ACC112 (cell line): ENCODE results near the gene KRT9.
"Not testable (repeated sequence)": the region's sequence is repeated elsewhere in the genome, so short reads cannot be mapped to it uniquely, and the experiment has no call there.

ENCODE experiments used
- H2AFZ ChIP-seq: fragments of 200-600 bp; sonication (generic); one replicate; pipeline ENCODE4 v1.6.0; 2017; ENCODE audit warnings: antibody characterized with exemption, low read length; ENCODE audit not compliant: unreplicated experiment
- H3K27ac ChIP-seq: fragments of 200-600 bp; sonication (generic); 2 replicates; pipeline ENCODE4 v1.5.1; 2014; ENCODE audit warnings: low read depth, mild to moderate bottlenecking, antibody characterized with exemption, low read length, moderate library complexity
- H3K27me3 ChIP-seq: fragments of 200-600 bp; sonication (generic); 2 replicates; pipeline ENCODE4 v1.6.1; 2014; ENCODE audit warnings: mild to moderate bottlenecking, antibody characterized with exemption, low read length, moderate library complexity, mixed read lengths; ENCODE audit not compliant: insufficient read depth
- H3K36me3 ChIP-seq: fragments of 200-600 bp; sonication (generic); 2 replicates; pipeline ENCODE4 v1.6.1; 2016; ENCODE audit warnings: mild to moderate bottlenecking, antibody characterized with exemption, low read length, moderate library complexity, mixed read lengths; ENCODE audit not compliant: insufficient read depth
- H3K4me1 ChIP-seq: fragments of 200-600 bp; sonication (generic); one replicate; pipeline ENCODE4 v1.6.1; 2016; ENCODE audit warnings: low read length, mixed read lengths; ENCODE audit not compliant: insufficient read depth, unreplicated experiment, control insufficient read depth
- H3K4me3 ChIP-seq: fragments of 200-600 bp; sonication (generic); 2 replicates; pipeline ENCODE4 v1.5.1; 2014; ENCODE audit warnings: mild to moderate bottlenecking, low read depth, low read length
- H3K79me2 ChIP-seq: fragments of 200-600 bp; sonication (generic); one replicate; pipeline ENCODE4 v1.6.0; 2016; ENCODE audit warnings: low read length; ENCODE audit not compliant: control insufficient read depth, unreplicated experiment, insufficient read depth

Gene KRT9

DNA sequence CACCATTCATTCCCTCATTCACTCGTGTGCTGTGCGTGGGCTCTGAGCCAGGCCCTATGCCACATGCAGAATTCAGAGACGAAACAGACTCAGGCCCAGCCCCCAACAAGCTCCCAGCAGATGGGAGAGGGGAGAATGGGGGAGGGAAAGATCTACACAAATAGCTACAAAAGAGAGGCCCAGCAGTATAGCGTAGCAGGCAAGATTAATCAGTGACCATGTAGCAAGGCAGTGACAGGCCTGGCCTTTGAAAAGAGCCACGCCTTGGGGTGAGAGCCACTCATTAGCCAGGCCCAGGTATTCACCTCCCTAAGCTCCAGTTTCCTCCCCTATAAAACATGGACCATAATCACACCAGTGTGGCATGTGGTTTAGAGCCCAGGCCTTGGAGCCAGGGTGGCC is 27.4 kb downstream of the KRT9 start:
- H3K4me3 ChIP-seq, result no peak overlapping the region
- H3K79me2 ChIP-seq, result no peaks in the 10 kb centered on the region
- no peak overlapping the region for H3K27ac ChIP-seq
- H3K36me3 ChIP-seq, result no peaks in the 10 kb centered on the region
- peaks cover 17% of the 10 kb centered on the region for H3K4me1 ChIP-seq
- no peak overlapping the region for H2AFZ ChIP-seq
- no peaks in the 10 kb centered on the region for H3K27me3 ChIP-seq

DNA sequence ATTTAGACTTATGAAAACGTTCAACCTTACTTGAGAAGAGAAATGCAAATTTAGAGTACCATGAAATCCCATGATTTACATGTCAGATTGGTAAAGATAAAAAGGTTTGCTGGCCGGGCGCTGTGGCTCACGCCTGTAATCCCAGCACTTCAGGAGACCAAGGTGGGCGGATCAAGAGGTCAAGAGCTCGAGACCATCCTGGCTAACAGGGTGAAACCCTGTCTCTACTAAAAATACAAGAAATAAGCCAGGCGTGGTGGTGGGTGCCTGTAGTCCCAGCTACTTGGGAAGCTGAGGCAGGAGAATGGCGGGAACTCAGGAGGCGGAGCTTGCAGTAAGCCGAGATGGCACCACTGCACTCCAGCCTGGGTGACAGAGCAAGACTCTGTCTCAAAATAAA is 29.1 kb downstream of the KRT9 start:
- not testable (repeated sequence) for H3K27ac ChIP-seq, H2AFZ ChIP-seq, H3K27me3 ChIP-seq, H3K36me3 ChIP-seq, H3K79me2 ChIP-seq, H3K4me3 ChIP-seq
- H3K4me1 ChIP-seq, result peaks cover 18% of the 10 kb centered on the region

DNA sequence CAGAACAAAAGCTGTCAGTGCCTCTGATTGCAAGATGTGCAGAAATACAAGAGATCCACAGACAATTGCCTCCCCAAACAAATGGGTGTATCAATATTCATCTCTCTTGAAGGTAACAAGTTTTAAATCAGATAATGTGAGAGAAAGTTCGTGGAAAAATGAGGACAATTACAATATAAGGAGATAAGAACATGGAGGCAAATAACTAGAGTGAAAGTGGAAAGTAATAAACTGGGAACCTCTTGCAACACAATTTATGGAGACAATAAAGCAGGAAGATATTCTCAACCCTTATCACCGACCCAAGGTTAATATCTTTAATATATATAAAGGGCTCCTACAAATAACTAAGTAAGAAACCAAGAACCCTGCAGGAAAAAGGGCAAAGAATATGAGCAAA is 29.5 kb downstream of the KRT9 start:
- no peak overlapping the region for H3K27ac ChIP-seq
- H3K36me3 ChIP-seq, result no peaks in the 10 kb centered on the region
- H3K4me1 ChIP-seq, result peaks cover 19% of the 10 kb centered on the region
- no peak overlapping the region for H2AFZ ChIP-seq
- H3K79me2 ChIP-seq, result no peaks in the 10 kb centered on the region
- no peak overlapping the region for H3K4me3 ChIP-seq
- H3K27me3 ChIP-seq, result no peaks in the 10 kb centered on the region

GRCh38 chr17:41540921-41541625 is 30.8 kb downstream of the KRT9 start:
- H3K4me3 ChIP-seq, result no peak overlapping the region
- H2AFZ ChIP-seq, result no peak overlapping the region
- H3K36me3 ChIP-seq, result no peaks in the 10 kb centered on the region
- H3K27ac ChIP-seq, result no peak overlapping the region
- H3K79me2 ChIP-seq, result no peaks in the 10 kb centered on the region
- peaks cover 19% of the 10 kb centered on the region for H3K4me1 ChIP-seq
- H3K27me3 ChIP-seq, result no peaks in the 10 kb centered on the region

GRCh38 chr17:41539979-41540701 is 31.7 kb downstream of the KRT9 start:
- H3K4me3 ChIP-seq, result no peak overlapping the region
- no peaks in the 10 kb centered on the region for H3K36me3 ChIP-seq
- H2AFZ ChIP-seq, result no peak overlapping the region
- no peak overlapping the region for H3K27ac ChIP-seq
- H3K27me3 ChIP-seq, result no peaks in the 10 kb centered on the region
- no peaks in the 10 kb centered on the region for H3K79me2 ChIP-seq
- peaks cover 19% of the 10 kb centered on the region for H3K4me1 ChIP-seq

DNA sequence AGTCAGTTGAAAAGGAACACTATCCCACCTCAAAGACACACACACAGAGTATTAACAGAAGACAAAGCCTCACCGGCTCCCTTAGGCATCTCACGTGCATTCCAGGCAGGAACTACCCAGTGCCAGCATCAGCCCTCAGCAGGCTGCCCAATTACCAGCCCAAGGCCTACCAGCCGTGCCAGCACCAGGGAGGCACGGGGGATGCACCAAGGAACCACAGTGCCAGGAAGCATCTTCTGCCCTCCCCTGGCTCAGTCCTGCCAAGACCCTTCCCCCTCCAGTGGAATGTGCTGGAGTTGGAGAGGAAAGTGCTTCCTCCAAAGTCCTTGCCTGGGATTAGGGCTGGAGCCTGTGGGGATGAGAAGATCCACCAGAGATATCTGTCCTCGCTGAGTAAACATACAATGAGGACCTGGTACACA is 32.8 kb downstream of the KRT9 start:
- Histone ChIP-seq H3K4me1 (peaks cover 19% of the 10 kb centered on the region), H2AFZ (no peak overlapping the region), H3K79me2 (no peaks in the 10 kb centered on the region), H3K27ac (no peak overlapping the region), H3K4me3 (no peak overlapping the region), H3K27me3 (no peaks in the 10 kb centered on the region), H3K36me3 (no peaks in the 10 kb centered on the region)

DNA sequence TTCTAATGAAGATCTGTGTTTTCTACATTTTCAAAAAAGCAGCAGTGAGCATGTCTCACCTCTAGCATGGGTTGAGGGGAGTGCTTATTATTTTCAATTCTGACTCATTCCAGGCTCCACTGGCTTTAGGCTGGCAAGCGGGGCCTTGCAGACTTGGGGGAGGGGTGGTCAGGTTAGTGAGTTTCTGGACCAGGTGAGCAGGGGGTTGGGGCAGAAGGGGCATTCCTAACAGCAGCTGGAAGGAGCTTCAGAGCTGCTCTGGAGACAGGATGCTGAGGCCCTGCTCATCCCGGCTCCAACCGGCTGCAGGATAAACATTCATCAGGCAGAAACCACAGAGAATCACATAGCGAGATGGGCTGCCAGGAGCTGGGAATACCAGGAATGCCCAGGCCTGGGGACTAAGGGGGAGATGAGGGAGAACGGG is 33.3 kb downstream of the KRT9 start:
- peaks cover 19% of the 10 kb centered on the region for H3K4me1 ChIP-seq
- H3K4me3 ChIP-seq, result no peak overlapping the region
- no peaks in the 10 kb centered on the region for H3K27me3 ChIP-seq
- H3K79me2 ChIP-seq, result no peaks in the 10 kb centered on the region
- H2AFZ ChIP-seq, result no peak overlapping the region
- no peaks in the 10 kb centered on the region for H3K36me3 ChIP-seq
- no peak overlapping the region for H3K27ac ChIP-seq

DNA sequence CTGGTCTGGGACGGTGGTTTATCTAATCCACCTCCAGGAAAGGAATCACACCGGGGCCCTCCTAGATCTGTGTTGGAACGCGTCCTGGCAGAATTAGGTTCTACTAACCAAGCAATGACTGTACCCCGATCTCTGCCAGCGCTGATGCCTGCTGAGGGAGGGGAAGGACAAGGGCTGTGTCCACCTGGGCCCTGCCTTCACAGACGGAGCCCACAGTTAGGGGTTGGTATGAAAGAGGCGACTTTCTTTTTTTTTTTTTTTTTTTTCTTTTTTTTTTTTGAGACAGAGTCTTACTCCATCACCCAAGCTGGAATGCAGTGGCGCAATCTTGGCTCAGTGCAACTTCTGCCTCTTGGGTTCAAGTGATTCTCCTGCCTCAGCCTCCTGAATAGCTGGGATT is 33.9 kb downstream of the KRT9 start:
- Histone ChIP-seq H3K36me3 (no peaks in the 10 kb centered on the region), H3K27ac (no peak overlapping the region), H3K79me2 (no peaks in the 10 kb centered on the region), H3K4me1 (peaks cover 19% of the 10 kb centered on the region), H3K4me3 (no peak overlapping the region), H3K27me3 (no peaks in the 10 kb centered on the region), H2AFZ (no peak overlapping the region)

DNA sequence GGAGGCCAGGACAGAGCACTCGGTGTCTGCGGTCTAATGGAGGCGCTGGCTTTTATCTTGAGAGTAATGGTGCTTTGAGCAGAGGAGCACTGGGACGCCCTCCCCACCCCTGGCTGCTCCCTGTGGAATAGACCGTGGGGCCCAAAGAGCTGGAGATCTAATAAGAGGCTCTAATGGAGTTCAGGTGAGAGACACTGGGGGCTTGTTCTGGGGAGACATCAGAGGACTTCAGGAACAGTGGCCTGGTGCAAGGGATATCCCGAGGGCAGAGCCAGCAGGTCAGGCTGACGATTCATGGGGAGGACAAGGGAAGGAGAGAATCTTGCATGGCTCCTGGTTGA is 34.3 kb downstream of the KRT9 start:
- Histone ChIP-seq H3K4me3 (no peak overlapping the region), H3K4me1 (peaks cover 19% of the 10 kb centered on the region), H2AFZ (no peak overlapping the region), H3K79me2 (no peaks in the 10 kb centered on the region), H3K27me3 (no peaks in the 10 kb centered on the region), H3K36me3 (no peaks in the 10 kb centered on the region), H3K27ac (no peak overlapping the region)

DNA sequence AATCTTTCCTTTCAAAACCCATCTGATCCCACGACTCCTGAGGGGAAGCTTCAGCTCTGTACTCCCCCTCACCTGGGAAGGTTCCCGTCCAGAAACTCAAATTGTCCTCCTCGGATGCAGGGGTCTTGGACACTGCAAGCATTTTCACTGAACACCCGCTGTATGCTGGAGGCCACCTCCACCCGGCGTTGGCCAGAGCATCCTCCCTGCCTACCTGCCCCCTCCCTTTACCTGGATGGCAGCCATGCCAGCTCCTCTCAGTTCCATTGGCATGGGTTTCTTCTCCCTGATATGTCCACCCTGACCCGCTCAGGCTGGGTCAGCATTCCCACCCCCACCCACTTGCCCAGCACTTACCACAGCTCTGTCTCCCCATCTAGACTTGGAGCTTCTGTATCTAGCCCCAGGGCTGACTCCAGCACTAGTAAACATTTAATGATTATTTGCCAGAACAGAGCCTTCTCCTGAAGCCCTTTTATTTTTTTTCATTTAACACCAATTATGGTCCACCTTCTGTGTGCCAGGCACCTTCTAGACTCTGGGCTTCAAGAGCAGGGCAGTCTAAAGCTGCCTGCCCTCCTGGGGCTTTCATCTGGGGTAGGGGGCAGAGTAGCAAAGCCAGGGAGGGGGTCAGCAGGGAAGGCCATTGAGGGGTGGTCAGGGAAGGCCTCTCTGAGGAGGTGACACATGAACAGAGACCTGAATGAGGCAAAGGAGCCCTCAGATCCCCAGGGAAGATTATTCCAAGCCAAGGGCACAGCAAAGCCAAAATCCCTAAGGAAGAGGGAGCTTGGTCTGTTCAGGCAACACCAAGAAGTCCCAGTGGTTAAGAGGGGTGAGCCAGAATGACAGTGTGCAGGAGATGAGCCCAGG is 34.9 kb downstream of the KRT9 start:
- Histone ChIP-seq H2AFZ (no peak overlapping the region), H3K27me3 (no peaks in the 10 kb centered on the region), H3K36me3 (no peaks in the 10 kb centered on the region), H3K4me1 (peaks cover 19% of the 10 kb centered on the region), H3K79me2 (no peaks in the 10 kb centered on the region), H3K27ac (no peak overlapping the region), H3K4me3 (no peak overlapping the region)
